BLaER1 treated with 17β-estradiol and CSF1 and Interleukin-3, amounts not matched to agents 10 nM and 100 nM (cell line): ENCODE results near the gene RNF212.

Experiments
- H3K27ac ChIP-seq, 11 experiments: shearing (Covaris generic); formaldehyde crosslinking; 2 replicates each; pipeline ENCODE4 v1.8.1; 2022
- H3K27me3 ChIP-seq, 11 experiments: shearing (Covaris generic); formaldehyde crosslinking; 2 replicates each; pipeline ENCODE4 v1.8.1; 2022
- H3K36me3 ChIP-seq, 11 experiments: shearing (Covaris generic); formaldehyde crosslinking; 2 replicates each; pipeline ENCODE4 v1.8.1; 2022
- H3K4me1 ChIP-seq, 10 experiments: shearing (Covaris generic); formaldehyde crosslinking; 2 replicates each; pipeline ENCODE4 v1.8.1; 2022
- H3K4me2 ChIP-seq, 11 experiments: shearing (Covaris generic); formaldehyde crosslinking; 2 replicates each; pipeline ENCODE4 v1.8.1; 2022
- H3K4me3 ChIP-seq, 10 experiments: shearing (Covaris generic); formaldehyde crosslinking; 2 replicates each; pipeline ENCODE4 v1.8.1; 2022
- H3K9ac ChIP-seq, 11 experiments: shearing (Covaris generic); formaldehyde crosslinking; 2 replicates each; pipeline ENCODE4 v1.8.1; 2022
- H3K9me3 ChIP-seq, 11 experiments: shearing (Covaris generic); formaldehyde crosslinking; replicated peaks in 1 of 11; 2 replicates each; pipeline ENCODE4 v1.8.1; 2022
- H4K20me1 ChIP-seq, 11 experiments: shearing (Covaris generic); formaldehyde crosslinking; 2 replicates each; pipeline ENCODE4 v1.8.1; 2022
- Cebpa-rat ChIP-seq, 11 experiments: shearing (Covaris generic); IDR thresholded peaks; 2 replicates each; pipeline ENCODE4 v1.8.1; 2022

RNF212 gene

DNA sequence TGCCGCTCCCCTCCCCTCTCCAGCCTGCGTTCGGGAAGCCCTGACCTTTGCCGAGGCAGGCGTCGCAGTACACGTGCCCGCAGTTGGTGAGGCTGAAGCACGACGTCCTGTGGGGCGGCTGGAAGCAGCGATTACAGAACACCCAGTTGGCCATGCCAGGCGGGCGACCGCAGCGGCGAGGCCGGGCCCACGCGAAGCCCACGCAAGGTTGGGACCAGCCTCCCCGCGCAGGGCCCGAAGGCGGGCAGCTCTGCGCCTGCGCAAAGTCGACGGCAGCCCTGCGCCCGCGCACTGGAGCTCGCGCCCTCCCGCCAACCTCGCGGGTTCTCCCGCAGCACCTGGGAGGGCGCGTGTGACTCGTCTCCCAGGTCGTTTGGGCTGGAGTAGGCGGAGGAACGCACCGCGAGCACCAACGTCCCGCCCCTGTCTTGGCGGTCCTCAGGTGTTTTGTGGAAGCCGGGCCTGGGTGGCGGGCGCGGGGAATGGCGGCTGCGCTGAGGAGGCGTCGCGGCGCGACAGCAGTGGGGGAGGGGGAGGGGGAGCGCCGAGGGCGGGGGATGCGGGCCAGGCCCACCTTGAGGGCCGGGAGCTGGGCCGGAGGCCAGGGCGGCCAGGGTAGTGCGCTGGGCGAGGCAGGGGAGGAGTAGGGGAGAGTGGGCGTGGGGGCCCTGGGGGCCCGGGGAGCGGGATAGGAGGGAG is at the start of gene RNF212:
TSS of gene RNF212 (minus strand) at position 254 of the 699 bp plus-strand sequence. CDS start at position 154, 100 bp downstream.
- peak within 1 kb of the TSS in 8 of 10 experiments; percentile 19 to 61 (median 41); a peak in 11 of 20 replicates for H3K4me3 ChIP-seq
- peak within 1 kb of the TSS in 7 of 11 experiments; percentile 24 to 76 (median 55); a peak in 11 of 22 replicates for H3K27ac ChIP-seq
- no peaks in the 10 kb centered on the region for H4K20me1 ChIP-seq
- H3K27me3 ChIP-seq: peaks cover 4 to 23% (median 16%) of the 10 kb centered on the region in 11 experiments; a peak in 19 of 22 replicates
- no peaks in the 10 kb centered on the region for H3K36me3 ChIP-seq
- H3K4me1 ChIP-seq: peaks cover 8 to 45% (median 31%) of the 10 kb centered on the region in 10 experiments
- H3K9ac ChIP-seq: peak within 1 kb of the TSS in 10 of 11 experiments; percentile 45 to 71 (median 57); a peak in 17 of 22 replicates
- H3K4me2 ChIP-seq: peak within 1 kb of the TSS; percentile 72 to 95 (median 84)
- H3K9me3 ChIP-seq: no peaks in the 10 kb centered on the region
- TF ChIP-seq Cebpa-rat (IDR thresholded peaks at IDR 0.05): no peak

DNA sequence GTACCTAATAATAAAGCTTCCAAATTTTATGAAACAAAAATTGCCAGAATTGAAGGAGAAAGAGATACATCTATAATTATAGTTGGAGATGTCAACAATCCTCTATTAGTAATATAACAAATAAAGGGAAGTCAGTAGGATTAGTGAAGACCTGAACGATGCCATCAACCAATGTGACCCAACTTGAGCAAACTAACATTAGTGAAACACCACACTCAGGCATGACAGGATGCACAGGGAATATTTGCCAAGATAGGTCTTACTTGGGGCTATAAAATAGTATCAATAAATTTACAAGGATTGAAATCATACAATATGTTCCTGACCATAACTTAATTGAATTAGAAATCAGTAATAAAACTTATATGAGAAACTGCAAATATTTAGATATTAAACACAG is 47.0 kb upstream of the RNF212 start:
- H3K9ac ChIP-seq: no peak overlapping the region
- TF ChIP-seq Cebpa-rat (IDR thresholded peaks at IDR 0.05): no peak
- no peak overlapping the region for H3K27ac ChIP-seq
- H4K20me1 ChIP-seq: no peaks in the 10 kb centered on the region
- peaks cover 21 to 59% (median 47%) of the 10 kb centered on the region in 11 experiments for H3K9me3 ChIP-seq
- peaks cover 0 to 25% (median 18%) of the 10 kb centered on the region in 11 experiments; a peak in 11 of 22 replicates for H3K27me3 ChIP-seq
- H3K36me3 ChIP-seq: peaks cover 0 to 11% (median 0%) of the 10 kb centered on the region in 11 experiments; a peak in 4 of 22 replicates
- no peak overlapping the region for H3K4me2 ChIP-seq
- peaks cover 16 to 39% (median 26%) of the 10 kb centered on the region in 10 experiments for H3K4me1 ChIP-seq
- no peak overlapping the region for H3K4me3 ChIP-seq

- TF ChIP-seq Cebpa-rat (IDR thresholded peaks at IDR 0.05): no peak
- Histone ChIP-seq H3K9ac (peak overlapping the region in 5 of 11 experiments; percentile 1 to 63 (median 13); a peak in 2 of 22 replicates), H3K4me1 (peaks cover 26 to 41% (median 32%) of the 10 kb centered on the region in 10 experiments), H3K4me2 (peak overlapping the region; percentile 72 to 90 (median 80)), H3K4me3 (peak overlapping the region in 1 of 10 experiments; percentile 30; a peak in 3 of 20 replicates), H3K36me3 (peaks cover 0 to 11% (median under 1%) of the 10 kb centered on the region in 11 experiments; a peak in 5 of 22 replicates), H4K20me1 (no peaks in the 10 kb centered on the region), H3K27me3 (peaks cover 2 to 62% (median 51%) of the 10 kb centered on the region in 11 experiments; a peak in 11 of 22 replicates), H3K9me3 (peaks cover 30 to 48% (median 43%) of the 10 kb centered on the region in 11 experiments), H3K27ac (peak overlapping the region in 4 of 11 experiments; percentile 5 to 61 (median 50); a peak in 5 of 22 replicates)
Observed at GRCh38 chr4:1156069-1156468, 42.7 kb upstream of the RNF212 start.

- Histone ChIP-seq H3K9me3 (peaks cover 38 to 56% (median 51%) of the 10 kb centered on the region in 11 experiments), H3K4me2 (peak overlapping the region; percentile 72 to 90 (median 80)), H3K27ac (peak overlapping the region in 4 of 11 experiments; percentile 5 to 61 (median 50); a peak in 7 of 22 replicates), H3K4me3 (peak overlapping the region in 3 of 10 experiments; percentile 16 to 30 (median 16); a peak in 4 of 20 replicates), H4K20me1 (no peaks in the 10 kb centered on the region), H3K9ac (peak overlapping the region in 5 of 11 experiments; percentile 2 to 63 (median 29); a peak in 9 of 22 replicates), H3K4me1 (peaks cover 26 to 41% (median 32%) of the 10 kb centered on the region in 10 experiments), H3K36me3 (peaks cover 0 to 11% (median 4%) of the 10 kb centered on the region in 11 experiments; a peak in 6 of 22 replicates), H3K27me3 (peaks cover 2 to 62% (median 51%) of the 10 kb centered on the region in 11 experiments; a peak in 11 of 22 replicates)
- no peak for TF ChIP-seq Cebpa-rat (IDR thresholded peaks at IDR 0.05)
Observed at GRCh38 chr4:1155314-1155713, 42.0 kb upstream of the RNF212 start.

DNA sequence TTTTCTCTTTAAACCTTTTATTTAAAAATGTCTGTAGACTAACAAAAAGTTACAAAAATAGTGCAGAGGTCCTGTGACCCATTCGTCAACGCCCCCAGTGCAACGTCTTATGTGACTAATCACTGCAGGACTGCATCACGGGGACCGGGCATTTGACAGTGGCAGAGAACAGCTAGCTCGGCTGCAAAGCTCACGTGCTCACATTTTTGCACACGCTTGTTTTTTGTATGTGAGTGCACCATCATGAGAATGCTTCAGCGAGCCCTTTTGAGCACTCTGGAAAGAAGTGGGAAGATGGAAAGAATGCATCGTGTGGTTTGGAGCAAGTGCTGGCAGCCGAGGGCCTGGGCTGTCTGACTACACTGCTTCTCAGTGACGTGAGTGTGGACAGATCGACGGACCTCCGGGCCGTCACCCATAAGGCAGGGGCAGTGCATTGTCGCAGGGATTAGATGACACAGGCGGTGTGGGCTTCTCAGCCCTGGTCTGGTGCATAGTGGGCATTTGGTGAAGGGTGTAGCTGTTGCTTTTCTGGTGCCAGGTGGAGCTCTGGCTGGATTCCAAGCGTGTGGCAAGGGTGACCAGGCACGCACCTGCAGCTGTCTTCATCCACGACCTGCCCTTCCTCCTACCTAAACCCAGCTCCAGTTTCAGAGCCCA is 41.3 kb upstream of the RNF212 start:
- Histone ChIP-seq H3K36me3 (peaks cover 0 to 11% (median 4%) of the 10 kb centered on the region in 11 experiments; a peak in 6 of 22 replicates), H3K9ac (peak overlapping the region in 6 of 11 experiments; percentile 2 to 63 (median 10); a peak in 9 of 22 replicates), H3K4me3 (peak overlapping the region in 3 of 10 experiments; percentile 16 to 30 (median 16); a peak in 3 of 20 replicates), H3K27me3 (peaks cover 2 to 62% (median 51%) of the 10 kb centered on the region in 11 experiments; a peak in 11 of 22 replicates), H3K9me3 (peaks cover 44 to 61% (median 56%) of the 10 kb centered on the region in 11 experiments), H3K27ac (peak overlapping the region in 3 of 11 experiments; percentile 41 to 72 (median 65); a peak in 7 of 22 replicates), H3K4me2 (peak overlapping the region; percentile 72 to 90 (median 80)), H4K20me1 (no peaks in the 10 kb centered on the region), H3K4me1 (peaks cover 26 to 41% (median 32%) of the 10 kb centered on the region in 10 experiments)
- no peak for TF ChIP-seq Cebpa-rat (IDR thresholded peaks at IDR 0.05)

DNA sequence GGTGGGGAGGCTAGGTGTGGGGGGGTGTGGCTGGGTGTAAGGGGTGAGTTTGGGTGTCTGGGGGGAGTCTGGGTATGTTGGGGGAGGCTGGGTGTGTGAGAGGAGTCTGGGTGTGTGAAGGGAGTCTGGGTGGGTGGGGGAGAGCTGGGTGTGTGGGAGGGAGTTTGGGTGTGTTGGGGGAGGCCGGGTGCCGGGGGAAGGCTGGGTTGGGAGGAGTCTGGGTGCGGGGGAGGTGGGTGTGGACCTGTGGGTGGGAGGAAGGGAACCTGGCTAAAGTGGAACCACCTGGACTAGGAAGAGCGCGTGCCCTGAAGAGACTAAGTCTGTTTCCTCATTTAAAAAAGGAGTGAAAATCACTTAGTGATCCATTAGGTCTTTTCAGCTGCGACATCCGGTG is 40.8 kb upstream of the RNF212 start:
- no peak for TF ChIP-seq Cebpa-rat (IDR thresholded peaks at IDR 0.05)
- Histone ChIP-seq H3K4me2 (peak overlapping the region; percentile 72 to 90 (median 80); a peak in 21 of 22 replicates), H3K27me3 (peaks cover 2 to 62% (median 51%) of the 10 kb centered on the region in 11 experiments; a peak in 11 of 22 replicates), H3K27ac (peak overlapping the region in 2 of 11 experiments; percentile 65 to 72; a peak in 4 of 22 replicates), H3K4me1 (peaks cover 26 to 41% (median 32%) of the 10 kb centered on the region in 10 experiments), H3K4me3 (peak overlapping the region in 1 of 10 experiments; percentile 30; a peak in 1 of 20 replicates), H4K20me1 (no peaks in the 10 kb centered on the region), H3K36me3 (peaks cover 0 to 11% (median 4%) of the 10 kb centered on the region in 11 experiments; a peak in 6 of 22 replicates), H3K9ac (peak overlapping the region in 2 of 11 experiments; percentile 49 to 61; a peak in 1 of 22 replicates), H3K9me3 (peaks cover 44 to 61% (median 55%) of the 10 kb centered on the region in 11 experiments)

DNA sequence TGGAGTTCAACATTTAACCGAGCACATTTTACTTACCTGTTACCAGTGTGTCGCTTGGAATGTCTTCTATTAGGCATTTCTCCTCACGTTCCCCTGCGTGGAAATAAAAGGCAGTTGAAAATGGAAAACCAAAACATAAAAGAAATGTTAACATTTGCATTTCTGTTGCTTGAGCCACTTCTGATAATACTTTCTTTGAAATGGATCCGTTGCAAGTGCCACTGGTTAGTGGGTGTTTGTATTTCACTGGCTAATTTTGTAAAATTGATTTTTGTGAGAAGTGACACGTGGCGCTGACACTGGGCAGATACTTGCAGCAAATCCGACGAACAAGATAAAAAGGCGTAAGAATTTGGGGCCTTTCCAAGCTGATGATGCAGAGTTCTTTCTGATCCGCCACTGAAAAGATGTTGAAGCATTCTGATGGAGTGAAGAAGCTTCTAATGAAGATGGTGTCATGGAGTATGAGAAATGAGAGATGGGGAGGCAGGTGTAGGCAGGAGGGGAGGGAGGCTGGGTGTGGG is 40.3 kb upstream of the RNF212 start:
- peak overlapping the region in 4 of 11 experiments; percentile 0 to 14 (median 6); a peak in 3 of 22 replicates for H3K4me2 ChIP-seq
- TF ChIP-seq Cebpa-rat (IDR thresholded peaks at IDR 0.05): no peak
- peaks cover 2 to 62% (median 51%) of the 10 kb centered on the region in 11 experiments; a peak in 11 of 22 replicates for H3K27me3 ChIP-seq
- peaks cover 0 to 11% (median 4%) of the 10 kb centered on the region in 11 experiments; a peak in 6 of 22 replicates for H3K36me3 ChIP-seq
- no peak overlapping the region for H3K4me3 ChIP-seq
- H3K4me1 ChIP-seq: peaks cover 26 to 41% (median 32%) of the 10 kb centered on the region in 10 experiments
- H3K9me3 ChIP-seq: peaks cover 39 to 61% (median 53%) of the 10 kb centered on the region in 11 experiments
- no peak overlapping the region for H3K9ac ChIP-seq
- peak overlapping the region in 2 of 11 experiments; percentile 65 to 72; a peak in 3 of 22 replicates for H3K27ac ChIP-seq
- no peaks in the 10 kb centered on the region for H4K20me1 ChIP-seq
